Measurements from ENCODE around the gene CNGA2. TPM values are rescaled to one million over a fixed set of nuclear protein-coding genes. Genes with fewer than 3 reads are reported as not detected.

The CNGA2 gene
- total RNA-seq, 1 donor from 2014 or later: not detected

DNA sequence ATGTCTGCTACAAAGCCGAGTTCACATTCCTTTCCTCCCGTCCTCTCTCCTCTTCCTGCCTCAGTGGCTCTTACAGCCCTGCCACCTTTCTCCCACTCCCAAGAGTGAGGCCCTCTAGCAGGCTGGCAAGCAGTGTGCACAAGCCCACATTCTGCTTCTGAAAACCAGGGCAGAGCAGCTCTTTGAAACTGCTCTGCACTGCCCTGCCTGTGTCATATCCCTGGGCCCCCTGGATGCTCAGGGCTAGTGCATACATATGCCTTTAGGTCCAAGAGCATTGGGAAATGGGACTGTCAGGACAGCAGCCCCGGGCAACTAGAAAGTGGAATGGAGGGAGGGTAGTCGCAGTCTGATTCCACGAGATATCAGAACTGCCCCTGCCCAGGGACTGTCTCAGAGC, 42.4 kb downstream of the CNGA2 start:
- TF ChIP-seq, protein P1, sequence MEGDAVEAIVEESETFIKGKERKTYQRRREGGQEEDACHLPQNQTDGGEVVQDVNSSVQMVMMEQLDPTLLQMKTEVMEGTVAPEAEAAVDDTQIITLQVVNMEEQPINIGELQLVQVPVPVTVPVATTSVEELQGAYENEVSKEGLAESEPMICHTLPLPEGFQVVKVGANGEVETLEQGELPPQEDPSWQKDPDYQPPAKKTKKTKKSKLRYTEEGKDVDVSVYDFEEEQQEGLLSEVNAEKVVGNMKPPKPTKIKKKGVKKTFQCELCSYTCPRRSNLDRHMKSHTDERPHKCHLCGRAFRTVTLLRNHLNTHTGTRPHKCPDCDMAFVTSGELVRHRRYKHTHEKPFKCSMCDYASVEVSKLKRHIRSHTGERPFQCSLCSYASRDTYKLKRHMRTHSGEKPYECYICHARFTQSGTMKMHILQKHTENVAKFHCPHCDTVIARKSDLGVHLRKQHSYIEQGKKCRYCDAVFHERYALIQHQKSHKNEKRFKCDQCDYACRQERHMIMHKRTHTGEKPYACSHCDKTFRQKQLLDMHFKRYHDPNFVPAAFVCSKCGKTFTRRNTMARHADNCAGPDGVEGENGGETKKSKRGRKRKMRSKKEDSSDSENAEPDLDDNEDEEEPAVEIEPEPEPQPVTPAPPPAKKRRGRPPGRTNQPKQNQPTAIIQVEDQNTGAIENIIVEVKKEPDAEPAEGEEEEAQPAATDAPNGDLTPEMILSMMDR (IDR thresholded peaks at IDR 0.05; ENCODE audit: insufficient read depth, low read length, poor library complexity, severe bottlenecking): no peak
- no peaks in the 10 kb centered on the region for H3K27me3 ChIP-seq (ENCODE audit: control insufficient read depth, insufficient read depth, low read length)
- DNase-seq (ENCODE audit: low read depth): no peak
- no peaks in the 10 kb centered on the region for H3K36me3 ChIP-seq (ENCODE audit: control insufficient read depth, insufficient read depth, low read length)
- no peak overlapping the region for H3K4me3 ChIP-seq (ENCODE audit: low read depth, low read length)

DNA sequence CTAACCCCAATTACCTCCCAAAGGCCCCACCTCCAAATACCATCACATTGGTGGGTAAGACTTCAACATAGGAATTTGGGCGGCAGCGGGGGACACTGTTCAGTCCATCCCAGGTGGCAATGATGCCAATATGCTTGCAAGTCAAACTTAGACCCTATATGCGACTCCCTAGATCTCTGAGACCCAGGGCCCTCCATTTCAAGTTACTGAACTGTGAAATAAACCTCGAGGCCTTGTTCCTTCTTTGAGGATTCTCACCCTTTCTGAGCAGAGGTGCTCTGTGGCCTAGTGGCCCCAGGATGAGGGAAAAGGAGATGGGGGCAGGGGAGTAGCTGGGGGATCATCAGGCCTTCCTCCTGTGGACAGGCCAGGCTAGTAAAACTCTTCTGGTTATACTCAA, 44.7 kb downstream of the CNGA2 start:
- Histone ChIP-seq H3K4me3 (ENCODE audit: low read depth, low read length) (no peak overlapping the region), H3K36me3 (ENCODE audit: control insufficient read depth, insufficient read depth, low read length) (no peaks in the 10 kb centered on the region), H3K27me3 (ENCODE audit: control insufficient read depth, insufficient read depth, low read length) (no peaks in the 10 kb centered on the region)
- DNase-seq (ENCODE audit: low read depth): no peak
- TF ChIP-seq, protein P1 (IDR thresholded peaks at IDR 0.05; ENCODE audit: insufficient read depth, low read length, poor library complexity, severe bottlenecking): no peak

DNA sequence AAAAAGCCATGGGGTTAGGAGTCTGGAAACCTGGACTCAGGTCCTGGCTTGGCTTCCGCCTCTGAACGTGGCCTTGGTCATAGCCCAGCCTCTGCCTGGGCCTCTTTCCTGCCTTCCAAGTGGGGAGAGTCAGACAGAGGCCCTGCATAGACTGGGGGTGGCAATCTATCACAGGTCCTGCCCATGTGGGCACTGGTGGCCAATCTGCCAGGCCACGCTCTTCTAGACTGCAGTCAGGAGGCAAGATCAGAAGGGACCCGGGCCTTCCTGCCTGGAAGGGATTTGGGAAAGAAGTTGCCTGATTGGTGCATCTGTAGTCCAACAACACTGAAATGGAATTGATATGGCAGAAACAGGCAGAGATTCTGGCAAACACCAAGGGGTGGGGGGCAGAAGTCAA, 46.1 kb downstream of the CNGA2 start:
- DNase-seq (ENCODE audit: low read depth): no peak
- no peaks in the 10 kb centered on the region for H3K27me3 ChIP-seq (ENCODE audit: control insufficient read depth, insufficient read depth, low read length)
- no peaks in the 10 kb centered on the region for H3K36me3 ChIP-seq (ENCODE audit: control insufficient read depth, insufficient read depth, low read length)
- TF ChIP-seq, protein P1 (IDR thresholded peaks at IDR 0.05; ENCODE audit: insufficient read depth, low read length, poor library complexity, severe bottlenecking): no peak
- H3K4me3 ChIP-seq (ENCODE audit: low read depth, low read length): no peak overlapping the region

DNA sequence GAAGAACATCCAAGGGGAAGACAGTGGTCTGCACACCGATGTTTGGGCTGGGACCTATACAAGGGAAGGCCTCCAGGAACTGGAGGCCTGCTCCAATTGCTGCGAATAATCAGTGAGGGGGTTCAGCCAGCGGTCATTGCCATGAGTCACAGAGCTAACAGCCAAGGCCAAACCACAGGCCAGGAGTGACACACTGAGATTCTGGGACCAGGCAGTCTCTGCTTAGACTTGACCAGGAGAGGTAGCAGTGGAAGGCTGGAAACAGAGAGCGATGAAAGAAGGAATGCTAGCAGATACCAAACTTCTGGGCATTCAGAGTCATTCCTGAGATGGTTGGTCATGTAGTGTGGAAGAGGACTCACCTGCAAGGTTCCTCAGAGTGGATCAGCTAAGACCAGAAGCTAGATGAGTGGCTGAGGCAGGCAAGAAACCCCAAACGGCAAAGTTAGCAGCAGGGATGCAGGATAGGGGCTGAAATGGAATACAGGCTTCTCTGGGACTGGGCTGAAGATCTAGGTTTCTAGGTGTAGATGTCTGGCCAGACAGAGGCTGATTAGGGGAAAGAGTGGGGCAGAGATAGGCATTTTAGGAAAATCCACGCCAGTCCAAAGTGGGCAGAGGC, 54.7 kb downstream of the CNGA2 start:
- H3K4me3 ChIP-seq (ENCODE audit: low read depth, low read length): no peak overlapping the region
- TF ChIP-seq, protein P1 (IDR thresholded peaks at IDR 0.05; ENCODE audit: insufficient read depth, low read length, poor library complexity, severe bottlenecking): no peak
- DNase-seq (ENCODE audit: low read depth): peak; percentile 37

DNA sequence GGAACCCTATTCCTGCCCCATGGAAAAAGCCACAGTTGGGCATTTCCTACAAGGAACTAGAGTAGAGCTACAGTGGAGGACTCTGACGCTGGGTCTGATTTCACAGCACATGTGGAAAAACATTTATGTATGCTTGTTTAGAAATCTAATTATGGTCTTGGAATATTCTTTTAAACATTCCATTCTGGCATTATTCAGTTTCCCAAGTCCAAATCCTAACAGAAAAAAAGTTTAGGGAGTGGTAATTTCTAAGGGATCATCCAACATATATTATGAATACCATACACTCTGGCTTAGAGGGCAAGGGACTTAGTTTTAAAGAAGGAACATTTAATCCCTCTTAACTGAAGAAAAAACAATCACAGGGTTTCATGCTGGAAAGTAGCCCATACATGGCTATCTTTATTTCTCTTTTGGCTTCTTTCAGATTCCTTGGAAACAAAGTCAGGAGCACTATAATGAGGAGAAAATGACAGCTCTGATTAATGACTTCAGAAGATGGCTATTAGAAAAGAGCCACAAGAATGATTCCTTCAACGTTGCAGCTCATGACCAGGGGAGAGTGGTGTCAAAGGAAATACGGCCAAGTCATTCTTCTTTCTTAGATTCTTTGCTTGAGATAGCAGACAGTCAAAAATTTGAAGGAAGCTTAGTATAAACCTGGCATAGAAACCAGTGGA, 56.1 kb downstream of the CNGA2 start:
- H3K27me3 ChIP-seq (ENCODE audit: control insufficient read depth, insufficient read depth, low read length): no peaks in the 10 kb centered on the region
- DNase-seq (ENCODE audit: low read depth): no peak
- H3K36me3 ChIP-seq (ENCODE audit: control insufficient read depth, insufficient read depth, low read length): no peaks in the 10 kb centered on the region
- TF ChIP-seq, protein P1 (IDR thresholded peaks at IDR 0.05; ENCODE audit: insufficient read depth, low read length, poor library complexity, severe bottlenecking): no peak
- no peak overlapping the region for H3K4me3 ChIP-seq (ENCODE audit: low read depth, low read length)

More for the DNA sequence above, 54.7 kb downstream of the CNGA2 start:
- no peaks in the 10 kb centered on the region for H3K27me3 ChIP-seq (ENCODE audit: control insufficient read depth, insufficient read depth, low read length)
- H3K36me3 ChIP-seq (ENCODE audit: control insufficient read depth, insufficient read depth, low read length): no peaks in the 10 kb centered on the region

All from kidney epithelial cell (primary cell).